Ectodermal cell (in vitro differentiated cells): Measurements from ENCODE around the gene CNTN5.

Experiments used
- H3K27ac ChIP-seq: 2 replicates; pipeline ENCODE4 v1.7.0; 2013; ENCODE audit warnings: mild to moderate bottlenecking, low read depth, low read length; ENCODE audit not compliant: insufficient read depth, poor library complexity, severe bottlenecking
- H3K27me3 ChIP-seq: 2 replicates; pipeline ENCODE4 v1.7.0; 2013; ENCODE audit warnings: mild to moderate bottlenecking, low read length; ENCODE audit not compliant: insufficient read depth, control insufficient read depth, poor library complexity, severe bottlenecking
- H3K36me3 ChIP-seq: one replicate; pipeline ENCODE4 v1.7.0; 2013; ENCODE audit warnings: low read length; ENCODE audit not compliant: control insufficient read depth, insufficient read depth
- H3K4me1 ChIP-seq: one replicate; pipeline ENCODE4 v1.7.0; 2013; ENCODE audit warnings: low read length; ENCODE audit not compliant: control insufficient read depth, insufficient read depth
- H3K4me3 ChIP-seq: 2 replicates; pipeline ENCODE4 v1.7.0; 2013; ENCODE audit warnings: low read depth, low read length, control low read depth; ENCODE audit not compliant: insufficient read depth
- H3K9me3 ChIP-seq: 2 replicates; pipeline ENCODE4 v1.7.0; 2013; ENCODE audit warnings: mild to moderate bottlenecking, low read length, moderate library complexity; ENCODE audit not compliant: control insufficient read depth
- WGBS, 2 experiments: methylation state at CpG; one replicate each; pipeline ENCODE4 v1.1.7; 2013; ENCODE audit warnings: missing lambda C conversion rate in 2 of 2; 5-methylcytosine and 5-hydroxymethylcytosine counted together

The CNTN5 gene

DNA sequence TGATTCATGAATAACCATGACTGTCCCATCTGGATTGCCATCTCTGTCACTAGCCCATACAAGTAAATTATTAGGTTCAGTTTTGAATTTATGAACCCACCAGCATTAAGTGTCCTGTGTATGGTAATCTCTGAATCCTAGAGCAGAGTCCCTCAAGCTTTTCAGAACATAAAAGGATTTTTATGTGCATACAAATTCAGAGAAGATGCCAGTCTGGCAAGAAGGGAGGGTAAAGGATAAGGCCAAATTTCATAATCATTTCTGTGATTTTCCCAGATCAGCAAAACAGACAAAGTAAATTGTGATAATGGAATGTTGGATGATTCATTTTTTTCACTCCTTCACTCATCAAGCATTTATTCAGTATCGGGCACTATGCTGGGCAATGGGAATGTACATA is 1295.2 kb downstream of the CNTN5 start:
- Histone ChIP-seq H3K27ac (no peak overlapping the region), H3K27me3 (no peaks in the 10 kb centered on the region), H3K36me3 (no peaks in the 10 kb centered on the region), H3K4me3 (no peak overlapping the region), H3K9me3 (no peaks in the 10 kb centered on the region), H3K4me1 (no peaks in the 10 kb centered on the region)
- no CpG with 5 or more reads among the region's 1 CpG for WGBS, 2 experiments

DNA sequence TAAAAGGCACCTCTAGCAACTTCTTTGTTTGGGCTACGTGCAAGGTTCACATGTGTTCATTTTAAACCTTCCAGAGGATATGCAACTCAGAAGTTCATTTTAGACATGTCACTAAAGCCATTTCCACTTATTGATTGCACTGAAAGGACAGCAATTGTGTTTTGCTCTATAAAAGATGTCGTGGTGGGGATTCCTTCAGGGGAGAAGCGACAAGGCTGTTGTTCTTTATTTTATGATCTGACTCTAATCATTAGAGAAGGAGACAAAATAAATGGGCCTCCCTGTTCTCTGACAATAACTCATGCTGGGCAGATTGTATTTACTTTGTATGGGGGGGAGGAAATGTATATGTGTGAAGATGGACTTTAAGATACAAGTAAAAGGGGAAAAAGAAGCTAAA is 1296.2 kb downstream of the CNTN5 start:
- no peak overlapping the region for H3K4me3 ChIP-seq
- no peaks in the 10 kb centered on the region for H3K36me3 ChIP-seq
- no peaks in the 10 kb centered on the region for H3K4me1 ChIP-seq
- H3K27ac ChIP-seq = no peak overlapping the region
- H3K27me3 ChIP-seq = no peaks in the 10 kb centered on the region
- WGBS, 2 experiments = 83 to 90% methylated on average over 3 of the region's 3 CpGs
- no peaks in the 10 kb centered on the region for H3K9me3 ChIP-seq

DNA sequence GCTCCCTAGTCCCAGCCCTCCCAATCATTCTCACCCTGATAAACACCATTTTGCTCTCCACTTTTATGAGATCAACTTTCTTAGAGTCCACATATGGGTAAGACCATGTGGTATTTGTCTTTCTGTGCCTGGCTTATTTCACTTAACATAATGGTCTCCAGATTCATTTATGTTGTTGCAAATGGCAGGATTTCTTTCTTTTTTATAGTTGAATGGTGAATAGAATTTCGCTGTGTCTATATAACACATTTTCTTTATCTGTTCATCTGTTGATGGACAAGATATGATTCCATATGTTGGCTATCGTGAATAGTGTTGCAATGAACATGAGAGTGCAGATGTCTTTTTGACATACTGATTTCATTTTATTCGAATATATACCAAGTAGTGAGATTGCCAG is 1298.9 kb downstream of the CNTN5 start:
- Histone ChIP-seq H3K27me3 (no peaks in the 10 kb centered on the region), H3K9me3 (no peaks in the 10 kb centered on the region), H3K4me1 (no peaks in the 10 kb centered on the region), H3K4me3 (no peak overlapping the region), H3K27ac (no peak overlapping the region), H3K36me3 (no peaks in the 10 kb centered on the region)
- 96 to 97% methylated on average over 2 to 3 of the region's 3 CpGs for WGBS, 2 experiments

DNA sequence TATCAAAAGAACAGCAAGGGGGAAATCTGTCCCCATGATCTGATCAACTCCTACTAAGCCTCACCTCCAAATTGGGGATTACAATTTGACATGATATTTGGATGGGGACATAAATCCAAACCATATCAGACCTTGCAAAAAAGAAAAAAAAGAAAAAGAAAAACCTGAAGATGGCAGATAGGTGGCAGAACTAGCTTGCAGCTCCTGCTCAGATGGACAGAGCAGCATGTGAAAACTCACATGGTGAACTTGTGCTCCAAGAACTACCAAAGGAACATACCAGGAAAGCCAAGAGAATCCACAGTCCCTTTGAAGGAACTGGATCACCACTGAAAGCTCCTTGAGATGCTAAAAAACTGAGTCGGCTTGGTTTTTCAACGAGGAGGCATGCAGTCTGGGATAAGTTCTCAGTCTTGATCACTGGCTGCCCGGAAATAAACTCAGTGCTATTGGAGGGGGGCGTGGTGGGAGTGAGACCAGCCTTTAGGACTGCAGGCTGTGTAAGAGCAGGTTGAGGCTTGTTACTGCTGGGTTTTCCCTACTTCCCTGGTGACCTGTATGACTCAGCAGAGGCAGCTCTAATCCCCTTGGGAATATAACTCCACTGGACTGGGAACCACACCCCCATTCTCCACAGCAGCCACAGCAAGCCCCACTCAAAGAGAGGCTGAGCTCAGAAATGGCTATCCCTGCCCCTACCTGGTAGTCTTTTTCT is 1308.0 kb downstream of the CNTN5 start:
- H3K27me3 ChIP-seq = no peaks in the 10 kb centered on the region
- H3K4me1 ChIP-seq = no peaks in the 10 kb centered on the region
- WGBS, 2 experiments = 92 to 94% methylated on average over 4 of the region's 4 CpGs
- no peaks in the 10 kb centered on the region for H3K9me3 ChIP-seq
- no peak overlapping the region for H3K4me3 ChIP-seq
- no peak overlapping the region for H3K27ac ChIP-seq
- H3K36me3 ChIP-seq = no peaks in the 10 kb centered on the region

DNA sequence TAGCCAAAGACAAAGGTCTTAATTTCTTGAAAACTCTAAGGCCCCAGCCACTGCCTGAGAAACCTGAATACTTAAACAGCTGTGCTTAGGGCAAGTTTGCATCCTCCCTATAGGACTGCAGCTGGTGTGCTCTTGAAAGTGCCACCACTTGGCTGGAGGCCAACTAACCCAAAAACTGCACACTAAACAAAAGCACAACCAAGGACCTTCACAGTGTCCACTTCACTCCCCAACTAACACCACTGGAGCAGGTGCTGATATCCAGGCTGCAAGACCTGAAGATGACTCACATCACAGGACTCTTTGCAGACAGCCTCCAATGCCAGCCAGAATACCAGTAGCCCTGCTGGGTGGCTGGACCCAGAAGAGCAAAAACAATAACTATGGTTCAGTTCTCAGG is 1308.6 kb downstream of the CNTN5 start:
- H3K36me3 ChIP-seq = no peaks in the 10 kb centered on the region
- no peaks in the 10 kb centered on the region for H3K4me1 ChIP-seq
- H3K4me3 ChIP-seq = no peak overlapping the region
- no peaks in the 10 kb centered on the region for H3K27me3 ChIP-seq
- H3K9me3 ChIP-seq = no peaks in the 10 kb centered on the region
- H3K27ac ChIP-seq = no peak overlapping the region

DNA sequence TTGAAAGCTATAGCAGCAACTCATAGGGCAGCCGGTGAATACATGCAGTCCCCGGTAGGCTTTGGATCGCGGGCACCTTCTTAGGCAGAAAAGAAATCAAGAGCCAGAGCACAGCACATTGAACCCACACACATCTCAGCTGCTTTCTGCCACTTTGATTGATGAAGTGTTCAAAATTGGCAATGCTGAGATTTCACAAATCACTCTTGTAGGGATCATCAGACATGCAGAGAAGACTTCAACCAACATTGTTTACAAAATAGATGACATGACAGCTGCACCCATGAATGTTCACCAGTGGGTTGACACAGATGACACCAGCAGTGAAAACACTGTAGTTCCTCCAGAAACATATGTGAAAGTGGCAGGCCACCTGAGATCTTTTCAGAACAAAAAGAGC is 1316.1 kb downstream of the CNTN5 start:
- 94 to 95% methylated on average over 4 of the region's 4 CpGs for WGBS, 2 experiments
- Histone ChIP-seq H3K4me1 (no peaks in the 10 kb centered on the region), H3K9me3 (no peaks in the 10 kb centered on the region), H3K4me3 (no peak overlapping the region), H3K27me3 (no peaks in the 10 kb centered on the region), H3K36me3 (no peaks in the 10 kb centered on the region), H3K27ac (no peak overlapping the region)

DNA sequence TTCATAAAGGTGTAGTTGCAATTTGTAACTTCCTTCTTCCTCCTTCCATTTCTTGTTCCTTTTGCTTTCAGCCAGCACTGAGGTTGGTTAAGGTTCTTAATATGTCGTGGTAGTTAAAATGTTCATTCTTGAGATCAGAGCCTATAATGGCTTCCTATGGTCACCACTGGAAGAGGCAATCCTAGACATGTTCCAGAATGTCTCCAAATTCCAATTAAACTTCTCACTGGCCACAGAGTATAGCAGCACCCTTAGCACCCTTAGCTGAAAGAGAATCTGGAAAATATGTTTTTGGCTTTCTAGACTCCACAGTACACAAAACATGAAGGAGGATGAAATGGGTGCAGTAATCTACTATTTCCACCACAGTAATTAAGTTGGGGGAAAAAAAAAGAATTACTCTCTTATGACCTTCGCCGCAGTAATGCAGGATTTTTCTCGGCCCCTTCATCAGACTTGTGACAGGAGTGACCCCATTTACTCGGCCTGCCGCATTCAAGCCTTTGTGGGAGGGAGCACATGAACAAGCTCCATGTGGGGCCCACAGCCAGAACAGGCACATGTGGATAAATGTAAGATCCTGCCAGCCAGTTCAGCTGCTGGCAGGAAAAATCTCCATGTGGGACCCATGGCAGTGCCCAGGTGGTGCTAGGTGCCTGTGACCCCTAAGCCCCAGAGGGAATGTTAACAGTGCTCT is 1317.5 kb downstream of the CNTN5 start:
- H3K4me3 ChIP-seq = no peak overlapping the region
- H3K4me1 ChIP-seq = no peaks in the 10 kb centered on the region
- no peaks in the 10 kb centered on the region for H3K9me3 ChIP-seq
- no peak overlapping the region for H3K27ac ChIP-seq
- no peaks in the 10 kb centered on the region for H3K27me3 ChIP-seq
- WGBS, 2 experiments = 96% methylated on average over 6 of the region's 6 CpGs
- no peaks in the 10 kb centered on the region for H3K36me3 ChIP-seq

DNA sequence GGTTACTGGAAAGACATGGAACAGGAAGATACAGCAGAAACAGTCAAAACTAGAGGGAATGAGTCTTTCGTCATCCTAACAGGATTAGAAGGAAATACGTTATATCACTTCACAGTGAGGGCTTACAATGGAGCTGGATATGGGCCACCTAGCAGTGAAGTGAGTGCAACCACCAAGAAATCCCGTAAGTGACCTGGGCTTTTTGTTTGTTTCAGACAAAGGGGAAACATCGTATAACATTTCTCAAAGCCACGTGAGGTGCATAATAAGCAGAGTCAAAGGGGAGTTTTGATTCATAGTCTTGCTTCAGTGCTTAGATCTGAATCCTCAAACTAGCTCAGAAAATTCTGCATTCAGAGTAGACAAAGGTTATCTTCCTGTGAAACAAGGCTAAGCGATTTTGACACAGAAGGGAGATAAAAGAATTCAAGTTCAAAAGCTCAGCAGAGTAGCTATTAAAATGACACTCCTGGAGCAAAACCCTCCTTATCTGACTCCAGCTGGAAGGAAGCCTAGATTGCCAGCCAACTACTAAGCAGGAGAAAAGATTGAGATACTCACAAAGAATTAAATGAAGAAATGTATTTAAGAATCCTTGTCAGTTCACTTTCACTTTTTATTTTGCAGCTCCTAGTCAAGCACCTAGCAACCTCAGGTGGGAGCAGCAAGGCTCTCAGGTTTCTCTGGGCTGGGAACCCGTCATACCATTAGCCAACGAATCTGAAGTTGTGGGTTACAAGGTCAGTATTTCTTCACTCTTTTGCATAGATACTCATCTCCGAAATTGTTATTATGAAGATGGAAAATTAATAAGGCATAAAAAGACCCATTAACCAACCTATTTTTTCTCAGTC is 1319.9 kb downstream of the CNTN5 start:
- Histone ChIP-seq H3K9me3 (no peaks in the 10 kb centered on the region), H3K27ac (no peak overlapping the region)
- 81 to 82% methylated on average over 6 to 8 of the region's 9 CpGs for WGBS, 2 experiments

DNA sequence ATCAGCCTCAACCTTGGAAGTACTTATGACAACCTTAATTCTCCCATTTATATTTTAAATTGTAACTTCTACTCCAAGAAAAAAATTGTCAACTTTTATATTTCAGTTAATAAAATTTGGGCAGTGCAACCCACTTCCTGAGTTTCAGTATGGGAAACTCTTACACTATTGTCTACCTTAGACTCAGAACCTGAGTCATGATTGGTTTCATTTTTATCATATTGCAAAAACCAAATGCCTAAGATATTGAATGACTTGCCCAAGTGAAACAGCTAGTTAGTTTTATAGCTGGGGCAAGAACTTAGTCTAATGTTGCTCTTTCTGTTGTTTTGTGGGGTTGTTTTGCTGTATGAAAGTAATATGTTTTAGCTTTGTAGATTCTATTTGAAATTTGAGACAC is 1332.3 kb downstream of the CNTN5 start:
- no peaks in the 10 kb centered on the region for H3K4me1 ChIP-seq
- H3K27ac ChIP-seq = no peak overlapping the region
- no peaks in the 10 kb centered on the region for H3K27me3 ChIP-seq
- H3K4me3 ChIP-seq = no peak overlapping the region
- no peaks in the 10 kb centered on the region for H3K9me3 ChIP-seq
- H3K36me3 ChIP-seq = no peaks in the 10 kb centered on the region

More for the DNA sequence above, 1319.9 kb downstream of the CNTN5 start:
- H3K4me3 ChIP-seq = no peak overlapping the region
- H3K4me1 ChIP-seq = no peaks in the 10 kb centered on the region
- no peaks in the 10 kb centered on the region for H3K27me3 ChIP-seq
- no peaks in the 10 kb centered on the region for H3K36me3 ChIP-seq

DNA sequence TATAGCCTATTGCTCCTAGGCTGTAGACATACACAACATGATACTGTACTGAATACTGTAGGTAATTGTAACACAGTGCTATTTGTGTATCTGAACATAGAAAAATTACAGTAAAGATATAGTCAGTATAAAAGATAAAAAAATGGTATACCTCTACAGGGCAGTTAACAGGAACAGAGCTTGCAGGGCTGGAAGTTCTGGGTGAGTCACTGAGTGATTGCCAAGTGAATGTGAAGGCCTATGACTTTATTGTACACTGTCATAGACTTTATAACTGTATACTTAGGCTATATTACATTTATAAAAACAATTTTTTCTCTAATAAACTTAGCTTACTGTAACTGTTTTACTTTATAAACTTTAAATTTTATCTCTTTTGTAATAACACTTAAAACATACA is 1334.0 kb downstream of the CNTN5 start:
- no peaks in the 10 kb centered on the region for H3K27me3 ChIP-seq
- H3K36me3 ChIP-seq = no peaks in the 10 kb centered on the region
- H3K9me3 ChIP-seq = no peaks in the 10 kb centered on the region
- no peak overlapping the region for H3K27ac ChIP-seq
- no peaks in the 10 kb centered on the region for H3K4me1 ChIP-seq
- H3K4me3 ChIP-seq = no peak overlapping the region
